HUES6 (cell line): ENCODE measurements around the gene TM4SF20.

Experiments
- H3K27ac ChIP-seq: 2 replicates; pipeline ENCODE4 v1.7.0; 2013; ENCODE audit warnings: low read depth, mild to moderate bottlenecking, low read length, inconsistent platforms
- H3K27me3 ChIP-seq: 2 replicates; pipeline ENCODE4 v1.6.1; 2013; ENCODE audit warnings: low read length; ENCODE audit not compliant: control insufficient read depth, insufficient read depth
- H3K36me3 ChIP-seq: 2 replicates; pipeline ENCODE4 v1.6.1; 2013; ENCODE audit warnings: low read length; ENCODE audit not compliant: control insufficient read depth, insufficient read depth
- H3K4me1 ChIP-seq: 2 replicates; pipeline ENCODE4 v1.6.1; 2013; ENCODE audit warnings: low read length; ENCODE audit not compliant: control insufficient read depth, insufficient read depth
- H3K4me3 ChIP-seq: 2 replicates; pipeline ENCODE4 v1.5.1; 2013; ENCODE audit warnings: low read depth, low read length
- H3K9ac ChIP-seq: one replicate; pipeline ENCODE4 v1.6.1; 2013; ENCODE audit warnings: mild to moderate bottlenecking, low read length
- H3K9me3 ChIP-seq: 2 replicates; pipeline ENCODE4 v1.6.1; 2013; ENCODE audit warnings: low read depth, low read length; ENCODE audit not compliant: control insufficient read depth, insufficient read depth

TM4SF20 gene, protein sequence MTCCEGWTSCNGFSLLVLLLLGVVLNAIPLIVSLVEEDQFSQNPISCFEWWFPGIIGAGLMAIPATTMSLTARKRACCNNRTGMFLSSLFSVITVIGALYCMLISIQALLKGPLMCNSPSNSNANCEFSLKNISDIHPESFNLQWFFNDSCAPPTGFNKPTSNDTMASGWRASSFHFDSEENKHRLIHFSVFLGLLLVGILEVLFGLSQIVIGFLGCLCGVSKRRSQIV

DNA sequence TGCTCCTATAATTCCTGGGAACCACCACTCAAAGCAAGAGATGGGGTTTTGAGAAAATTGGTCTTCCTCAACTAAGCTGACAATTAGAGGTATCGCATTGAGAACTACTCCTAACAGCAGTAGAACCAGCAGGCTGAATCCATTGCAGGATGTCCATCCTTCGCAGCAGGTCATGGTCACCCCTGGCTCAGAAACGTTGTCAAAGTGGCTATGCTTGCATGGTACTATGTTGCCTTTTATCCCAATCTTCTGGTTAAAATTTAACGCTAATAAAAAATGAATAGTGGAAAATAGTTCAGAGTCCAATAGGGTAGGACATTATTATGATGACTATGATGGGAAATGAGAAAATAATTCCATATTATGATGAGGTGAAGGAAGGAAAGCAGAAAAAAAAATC is at the start of gene TM4SF20:
TSS of gene TM4SF20 (minus strand) at position 212 of the 400 bp plus-strand sequence. CDS start at position 174, 38 bp downstream.
- Histone ChIP-seq H3K9ac (no peak within 1 kb of the TSS), H3K36me3 (no peaks in the 10 kb centered on the region), H3K4me3 (no peak within 1 kb of the TSS), H3K9me3 (no peaks in the 10 kb centered on the region), H3K27ac (no peak within 1 kb of the TSS), H3K27me3 (no peaks in the 10 kb centered on the region), H3K4me1 (peaks cover 7% of the 10 kb centered on the region)

GRCh38 chr2:227428731-227429285 is 49.7 kb upstream of the TM4SF20 start:
- Histone ChIP-seq H3K4me3 (no peak overlapping the region), H3K27me3 (no peaks in the 10 kb centered on the region), H3K9ac (no peak overlapping the region), H3K27ac (no peak overlapping the region), H3K4me1 (no peaks in the 10 kb centered on the region), H3K9me3 (peaks cover 18% of the 10 kb centered on the region), H3K36me3 (no peaks in the 10 kb centered on the region)

- H3K9me3 ChIP-seq, result no peaks in the 10 kb centered on the region
- H3K27me3 ChIP-seq, result no peaks in the 10 kb centered on the region
- H3K36me3 ChIP-seq, result no peaks in the 10 kb centered on the region
- no peak overlapping the region for H3K9ac ChIP-seq
- H3K27ac ChIP-seq, result no peak overlapping the region
- H3K4me1 ChIP-seq, result no peaks in the 10 kb centered on the region
- H3K4me3 ChIP-seq, result no peak overlapping the region
These were observed 44.8 kb upstream of the TM4SF20 start for GRCh38 chr2:227423656-227424499.

DNA sequence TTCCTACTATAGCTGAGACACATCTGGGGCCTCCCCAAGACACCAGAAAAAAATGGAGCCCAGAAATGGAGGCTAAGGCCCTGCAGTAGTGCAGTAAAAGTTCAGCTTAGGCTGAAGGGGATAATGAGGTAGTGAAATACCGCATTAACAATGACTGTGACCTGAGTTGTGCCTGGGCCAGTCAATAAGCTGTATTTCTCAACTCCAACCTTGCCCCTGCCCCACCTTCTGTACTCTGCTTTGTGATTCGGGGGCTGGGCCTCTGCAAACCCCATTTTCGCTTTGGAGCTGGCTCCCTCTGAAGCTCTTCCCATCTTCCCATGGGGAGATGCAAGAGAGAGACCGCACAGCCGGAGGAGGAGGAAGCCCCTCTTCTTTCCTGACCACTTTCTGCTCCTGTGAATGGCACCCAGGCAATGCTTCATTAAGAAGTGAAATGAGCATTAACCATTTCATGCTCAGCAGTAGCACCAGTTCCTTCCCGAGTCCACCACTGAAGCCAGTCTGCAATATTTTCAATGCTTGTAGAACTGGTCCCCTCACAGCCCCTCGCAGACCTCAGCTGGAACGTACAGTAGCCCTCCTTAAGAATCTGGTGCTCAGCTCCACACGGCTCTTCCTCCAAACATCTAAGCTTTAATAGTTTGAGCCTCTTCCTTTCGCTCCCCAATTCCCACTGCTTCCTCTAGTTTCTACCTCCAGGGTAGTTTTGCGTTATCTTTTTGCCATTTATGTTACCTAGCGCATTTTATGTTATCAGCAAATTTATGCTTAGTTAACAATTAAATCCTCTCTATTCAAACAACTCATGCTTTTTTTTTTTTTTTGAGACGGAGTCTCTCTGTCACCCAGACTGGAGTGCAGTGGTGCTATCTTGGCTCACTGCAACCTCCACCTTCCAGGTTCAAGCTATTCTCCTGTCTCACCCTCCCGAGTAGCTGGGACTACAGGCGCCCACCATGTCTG is 41.3 kb upstream of the TM4SF20 start:
- no peaks in the 10 kb centered on the region for H3K9me3 ChIP-seq
- H3K4me1 ChIP-seq, result no peaks in the 10 kb centered on the region
- no peaks in the 10 kb centered on the region for H3K36me3 ChIP-seq
- H3K9ac ChIP-seq, result no peak overlapping the region
- no peaks in the 10 kb centered on the region for H3K27me3 ChIP-seq
- H3K27ac ChIP-seq, result no peak overlapping the region
- no peak overlapping the region for H3K4me3 ChIP-seq

- Histone ChIP-seq H3K36me3 (no peaks in the 10 kb centered on the region), H3K27ac (no peak overlapping the region), H3K9ac (no peak overlapping the region), H3K4me3 (no peak overlapping the region), H3K9me3 (no peaks in the 10 kb centered on the region), H3K4me1 (no peaks in the 10 kb centered on the region; the same call in 1 of the 2 replicates), H3K27me3 (no peaks in the 10 kb centered on the region)
These were observed 37.6 kb upstream of the TM4SF20 start for GRCh38 chr2:227416701-227417100.

DNA sequence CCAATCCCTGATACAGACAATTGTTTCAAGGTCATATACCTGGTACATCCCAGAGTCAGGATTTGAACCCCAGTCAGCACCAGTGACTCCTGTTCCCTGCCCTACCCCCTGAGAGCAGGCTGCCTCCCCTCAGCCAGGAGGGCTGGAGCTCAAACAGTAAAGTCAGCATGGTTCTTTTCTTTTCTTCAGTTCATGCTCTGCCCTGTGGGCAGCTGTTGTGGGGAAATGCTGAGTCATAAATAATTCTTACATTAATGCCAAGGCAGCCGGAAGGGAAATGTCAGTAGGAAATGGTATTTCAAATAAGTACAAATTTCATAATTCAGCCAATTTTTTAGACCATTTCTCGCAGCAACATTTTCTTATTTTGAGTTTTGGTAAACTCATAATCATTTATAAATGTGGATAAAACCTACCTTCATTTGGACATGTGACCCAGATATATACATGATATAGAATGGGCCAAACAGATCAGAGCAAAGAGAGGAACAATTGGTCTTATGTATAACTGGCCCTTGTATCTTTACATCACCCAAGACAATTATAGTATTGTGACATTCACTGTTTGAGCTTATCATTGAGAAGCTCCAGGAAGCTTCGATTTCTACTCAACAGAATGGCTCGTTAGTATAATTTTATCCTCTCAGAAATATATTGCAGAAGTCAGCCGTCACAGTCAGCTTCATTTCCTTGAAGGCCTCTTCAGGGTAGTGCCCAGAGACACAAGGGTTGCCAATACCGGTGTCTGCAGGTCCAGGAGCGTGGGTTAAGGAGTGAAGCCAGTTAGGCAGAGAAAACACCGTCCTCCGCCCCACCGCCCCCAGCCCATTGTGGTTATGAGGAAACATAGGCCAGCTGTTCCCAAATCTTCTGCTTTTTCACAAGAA is 36.7 kb upstream of the TM4SF20 start:
- H3K27ac ChIP-seq, result no peak overlapping the region
- no peaks in the 10 kb centered on the region for H3K36me3 ChIP-seq
- H3K9ac ChIP-seq, result no peak overlapping the region
- H3K27me3 ChIP-seq, result no peaks in the 10 kb centered on the region
- no peak overlapping the region for H3K4me3 ChIP-seq
- H3K9me3 ChIP-seq, result no peaks in the 10 kb centered on the region
- no peaks in the 10 kb centered on the region; the same call in 1 of the 2 replicates for H3K4me1 ChIP-seq

GRCh38 chr2:227414846-227415245 is 35.7 kb upstream of the TM4SF20 start:
- Histone ChIP-seq H3K9me3 (no peaks in the 10 kb centered on the region), H3K4me3 (no peak overlapping the region), H3K4me1 (no peaks in the 10 kb centered on the region; the same call in 1 of the 2 replicates), H3K27me3 (no peaks in the 10 kb centered on the region), H3K9ac (no peak overlapping the region), H3K27ac (no peak overlapping the region), H3K36me3 (no peaks in the 10 kb centered on the region)

DNA sequence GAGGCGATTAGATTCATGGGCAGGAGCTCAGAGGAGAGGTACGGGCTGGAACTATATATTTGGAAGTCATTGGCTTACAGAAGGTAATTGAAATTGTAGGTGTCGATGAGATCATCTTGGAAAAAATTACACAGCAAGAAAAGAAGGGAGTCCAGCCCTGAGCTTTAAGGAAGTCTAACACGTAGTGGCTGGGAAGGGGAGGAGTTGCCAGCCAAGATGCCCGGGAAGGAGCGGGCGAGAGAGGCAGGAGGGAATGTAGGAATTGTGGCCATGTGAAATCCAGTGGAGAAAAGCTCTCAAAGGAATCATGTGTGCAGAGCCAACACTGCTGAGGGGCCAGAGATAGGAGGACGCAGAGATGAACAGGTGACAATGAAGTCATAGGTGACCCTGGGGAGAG is 34.3 kb upstream of the TM4SF20 start:
- no peak overlapping the region for H3K4me3 ChIP-seq
- H3K27ac ChIP-seq, result no peak overlapping the region
- no peaks in the 10 kb centered on the region; the same call in 1 of the 2 replicates for H3K4me1 ChIP-seq
- H3K9me3 ChIP-seq, result no peaks in the 10 kb centered on the region
- H3K36me3 ChIP-seq, result no peaks in the 10 kb centered on the region
- no peaks in the 10 kb centered on the region for H3K27me3 ChIP-seq
- H3K9ac ChIP-seq, result no peak overlapping the region

DNA sequence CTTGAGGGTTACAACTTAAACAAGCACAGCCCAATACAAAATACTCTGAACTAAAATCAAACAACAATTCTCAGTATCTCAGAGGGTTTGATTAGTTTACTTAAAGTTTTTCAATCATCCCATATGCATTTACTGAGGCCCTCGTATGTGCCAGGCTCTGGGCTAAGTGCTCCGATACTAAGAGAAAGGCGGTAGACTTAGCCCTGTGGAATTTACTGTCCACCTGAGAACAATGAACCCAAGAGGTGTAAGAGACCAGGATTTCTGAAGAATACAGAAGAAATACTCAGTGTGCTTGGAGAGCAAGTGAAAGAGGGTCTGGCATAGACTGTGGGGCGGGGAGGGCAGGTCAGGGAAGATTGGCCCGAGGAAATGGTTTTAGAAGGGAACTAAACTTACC is 33.8 kb upstream of the TM4SF20 start:
- Histone ChIP-seq H3K9me3 (no peaks in the 10 kb centered on the region), H3K36me3 (no peaks in the 10 kb centered on the region), H3K27me3 (no peaks in the 10 kb centered on the region), H3K4me3 (no peak overlapping the region), H3K27ac (no peak overlapping the region), H3K9ac (no peak overlapping the region), H3K4me1 (no peaks in the 10 kb centered on the region; the same call in 1 of the 2 replicates)

DNA sequence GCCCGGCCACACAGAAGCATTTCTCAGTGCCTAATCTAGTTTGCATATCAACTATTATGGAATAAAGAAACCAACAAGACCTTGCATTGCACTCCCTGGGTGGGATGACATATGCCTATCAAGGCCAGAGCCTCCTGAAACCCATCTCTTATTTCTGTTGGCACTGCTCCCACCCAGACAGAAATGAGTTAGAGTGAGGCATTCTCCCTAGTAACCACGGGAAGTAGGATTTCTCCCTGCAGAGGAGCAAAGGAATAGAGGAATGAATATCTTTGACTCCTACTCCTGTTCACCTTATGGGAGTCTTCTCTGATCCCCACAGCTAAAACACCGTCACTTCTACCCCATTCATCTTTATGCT is 32.9 kb upstream of the TM4SF20 start:
- H3K9ac ChIP-seq, result no peak overlapping the region
- H3K27me3 ChIP-seq, result no peaks in the 10 kb centered on the region
- H3K36me3 ChIP-seq, result no peaks in the 10 kb centered on the region
- H3K27ac ChIP-seq, result no peak overlapping the region
- no peaks in the 10 kb centered on the region; the same call in 1 of the 2 replicates for H3K4me1 ChIP-seq
- no peak overlapping the region for H3K4me3 ChIP-seq
- no peaks in the 10 kb centered on the region for H3K9me3 ChIP-seq
